CD4-positive, alpha-beta T cell treated with Interferon alpha-2 for 1 hour (primary cell): Measurements from ENCODE around the gene PLCB3.
"Not testable (repeated sequence)": the region's sequence is repeated elsewhere in the genome, so short reads cannot be mapped to it uniquely, and the experiment has no call there.

Experiments used
- DNase-seq, 2 donors: peaks; one replicate each; pipeline ENCODE4 v3.0.0-alpha.2; 2020 to 2022

Gene PLCB3

GRCh38 chr11:64306563-64306875, 55.2 kb downstream of the PLCB3 start:
- no peak for DNase-seq

GRCh38 chr11:64306876-64307622, 55.7 kb downstream of the PLCB3 start:
- no peak for DNase-seq

GRCh38 chr11:64307795-64308194, 56.5 kb downstream of the PLCB3 start:
- DNase-seq: not testable (repeated sequence)

DNA sequence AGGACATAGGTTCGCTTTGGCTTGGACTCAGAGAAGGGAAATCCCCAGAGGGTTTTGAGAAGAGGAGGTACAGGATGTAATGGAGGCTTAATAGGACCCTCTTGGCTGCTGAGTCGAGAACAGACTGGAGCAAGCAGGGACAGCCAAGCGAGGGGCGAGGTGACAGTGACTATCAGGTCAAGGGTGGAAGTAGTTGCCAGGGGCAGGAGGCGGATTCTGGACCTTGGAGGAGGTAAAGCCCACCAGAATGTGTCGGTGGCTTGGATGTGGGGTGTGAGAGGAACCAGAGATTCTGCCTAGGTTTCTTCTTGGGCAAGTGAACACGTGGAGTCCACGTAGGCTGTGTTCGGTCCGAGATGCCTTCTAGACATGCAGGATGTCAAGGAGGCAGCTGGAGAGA, 61.6 kb downstream of the PLCB3 start:
- no peak for DNase-seq

DNA sequence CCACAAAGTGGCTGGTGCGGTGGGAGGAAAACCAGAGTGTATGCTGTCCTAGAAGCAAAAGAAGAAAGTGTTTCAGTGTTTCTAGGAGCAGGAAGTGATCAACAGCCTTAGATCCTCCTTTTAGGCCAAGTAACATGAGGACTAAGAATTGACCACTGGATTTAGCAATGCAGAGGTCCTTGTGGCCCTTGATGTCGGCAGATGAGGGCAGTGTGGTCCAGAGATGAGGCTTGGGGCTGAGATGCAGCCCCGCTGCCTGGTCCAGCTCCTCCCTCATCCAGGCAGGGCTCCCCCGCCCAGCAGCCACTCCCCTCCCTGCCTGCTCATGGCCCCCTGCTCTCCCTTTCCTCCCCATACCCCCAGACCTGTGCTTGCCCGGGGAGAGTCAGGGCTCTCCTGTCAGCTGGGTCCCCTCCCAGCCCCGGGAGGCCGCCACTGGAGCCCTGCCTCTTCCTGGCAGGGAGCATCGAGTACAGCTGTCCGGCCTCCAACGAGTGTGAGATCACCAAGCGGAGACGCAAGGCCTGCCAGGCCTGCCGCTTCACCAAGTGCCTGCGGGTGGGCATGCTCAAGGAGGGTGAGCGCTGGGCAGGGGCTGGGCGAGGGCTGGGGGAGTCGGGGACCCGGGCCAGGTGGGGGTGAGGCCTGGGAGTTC, 62.3 kb downstream of the PLCB3 start:
- DNase-seq: no peak

DNA sequence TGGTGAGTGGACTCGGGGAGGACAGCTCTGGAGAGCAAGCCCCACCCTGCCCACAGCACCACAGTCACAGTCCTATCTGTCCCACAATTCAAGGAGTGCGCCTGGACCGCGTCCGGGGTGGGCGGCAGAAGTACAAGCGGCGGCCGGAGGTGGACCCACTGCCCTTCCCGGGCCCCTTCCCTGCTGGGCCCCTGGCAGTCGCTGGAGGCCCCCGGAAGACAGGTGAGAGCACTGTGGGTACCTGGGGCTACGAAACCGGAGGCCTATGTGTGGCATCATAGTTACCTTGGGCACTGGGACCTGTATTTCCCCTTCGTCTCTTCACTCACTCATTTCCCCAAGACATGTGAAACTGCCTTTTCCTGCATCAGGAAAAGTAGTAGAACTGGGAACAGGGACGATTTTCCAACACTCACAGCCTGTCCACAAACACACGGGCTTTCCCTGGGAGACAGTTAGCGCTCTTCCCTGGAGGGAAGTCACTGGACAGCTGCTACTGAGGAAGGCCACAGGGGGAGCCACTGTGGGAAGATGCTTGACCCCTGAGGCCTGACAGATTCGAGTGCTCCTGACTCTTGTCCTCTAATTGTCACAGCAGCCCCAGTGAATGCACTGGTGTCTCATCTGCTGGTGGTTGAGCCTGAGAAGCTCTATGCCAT, 62.9 kb downstream of the PLCB3 start:
- no peak for DNase-seq

GRCh38 chr11:64314805-64315561, 63.7 kb downstream of the PLCB3 start:
- no peak for DNase-seq

DNA sequence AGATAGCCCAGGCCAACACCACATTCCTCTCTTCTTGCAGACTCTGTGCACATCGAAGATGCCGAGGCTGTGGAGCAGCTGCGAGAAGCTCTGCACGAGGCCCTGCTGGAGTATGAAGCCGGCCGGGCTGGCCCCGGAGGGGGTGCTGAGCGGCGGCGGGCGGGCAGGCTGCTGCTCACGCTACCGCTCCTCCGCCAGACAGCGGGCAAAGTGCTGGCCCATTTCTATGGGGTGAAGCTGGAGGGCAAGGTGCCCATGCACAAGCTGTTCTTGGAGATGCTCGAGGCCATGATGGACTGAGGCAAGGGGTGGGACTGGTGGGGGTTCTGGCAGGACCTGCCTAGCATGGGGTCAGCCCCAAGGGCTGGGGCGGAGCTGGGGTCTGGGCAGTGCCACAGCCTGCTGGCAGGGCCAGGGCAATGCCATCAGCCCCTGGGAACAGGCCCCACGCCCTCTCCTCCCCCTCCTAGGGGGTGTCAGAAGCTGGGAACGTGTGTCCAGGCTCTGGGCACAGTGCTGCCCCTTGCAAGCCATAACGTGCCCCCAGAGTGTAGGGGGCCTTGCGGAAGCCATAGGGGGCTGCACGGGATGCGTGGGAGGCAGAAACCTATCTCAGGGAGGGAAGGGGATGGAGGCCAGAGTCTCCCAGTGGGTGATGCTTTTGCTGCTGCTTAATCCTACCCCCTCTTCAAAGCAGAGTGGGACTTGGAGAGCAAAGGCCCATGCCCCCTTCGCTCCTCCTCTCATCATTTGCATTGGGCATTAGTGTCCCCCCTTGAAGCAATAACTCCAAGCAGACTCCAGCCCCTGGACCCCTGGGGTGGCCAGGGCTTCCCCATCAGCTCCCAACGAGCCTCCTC, 64.6 kb downstream of the PLCB3 start:
- not testable (repeated sequence) for DNase-seq

GRCh38 chr11:64316672-64317324, 65.5 kb downstream of the PLCB3 start:
- DNase-seq: peak; percentile 45 to 53

DNA sequence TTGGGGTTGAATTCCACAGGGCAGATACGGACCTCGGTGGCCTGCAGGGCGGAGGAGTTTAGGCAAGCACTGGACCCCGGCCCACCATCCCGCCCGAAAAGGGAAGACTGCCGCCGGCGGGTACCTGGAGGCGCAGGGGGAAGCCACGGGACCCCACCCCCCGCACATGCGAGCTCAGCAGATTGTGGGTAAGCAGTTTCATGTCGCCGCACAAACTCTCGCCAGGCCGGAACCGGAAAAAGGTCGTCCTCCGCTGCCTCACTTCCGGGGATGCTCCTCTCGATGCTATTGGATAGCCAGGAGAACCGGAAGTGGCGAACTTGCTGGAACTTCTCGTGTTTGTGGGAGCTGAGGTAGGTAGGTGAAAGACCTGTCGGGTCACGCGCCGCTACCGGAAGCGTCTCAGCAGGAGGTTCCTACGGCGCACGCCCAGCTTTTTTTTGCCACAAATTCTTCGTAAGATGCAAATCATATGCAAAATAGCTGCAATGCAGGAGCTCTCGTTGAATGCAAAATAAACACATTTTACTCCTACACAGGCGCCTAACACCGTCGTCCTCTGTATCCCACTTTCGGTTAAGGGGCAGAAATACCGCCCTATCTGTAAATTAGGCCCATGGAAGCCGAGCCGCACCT, 66.1 kb downstream of the PLCB3 start, which contains the start of gene TRMT112:
TRMT112 (minus strand) TSS at position 235 of the 636 bp plus-strand sequence; CDS start at position 202, 33 bp downstream.
- DNase-seq: peak; percentile 96 to 99

DNA sequence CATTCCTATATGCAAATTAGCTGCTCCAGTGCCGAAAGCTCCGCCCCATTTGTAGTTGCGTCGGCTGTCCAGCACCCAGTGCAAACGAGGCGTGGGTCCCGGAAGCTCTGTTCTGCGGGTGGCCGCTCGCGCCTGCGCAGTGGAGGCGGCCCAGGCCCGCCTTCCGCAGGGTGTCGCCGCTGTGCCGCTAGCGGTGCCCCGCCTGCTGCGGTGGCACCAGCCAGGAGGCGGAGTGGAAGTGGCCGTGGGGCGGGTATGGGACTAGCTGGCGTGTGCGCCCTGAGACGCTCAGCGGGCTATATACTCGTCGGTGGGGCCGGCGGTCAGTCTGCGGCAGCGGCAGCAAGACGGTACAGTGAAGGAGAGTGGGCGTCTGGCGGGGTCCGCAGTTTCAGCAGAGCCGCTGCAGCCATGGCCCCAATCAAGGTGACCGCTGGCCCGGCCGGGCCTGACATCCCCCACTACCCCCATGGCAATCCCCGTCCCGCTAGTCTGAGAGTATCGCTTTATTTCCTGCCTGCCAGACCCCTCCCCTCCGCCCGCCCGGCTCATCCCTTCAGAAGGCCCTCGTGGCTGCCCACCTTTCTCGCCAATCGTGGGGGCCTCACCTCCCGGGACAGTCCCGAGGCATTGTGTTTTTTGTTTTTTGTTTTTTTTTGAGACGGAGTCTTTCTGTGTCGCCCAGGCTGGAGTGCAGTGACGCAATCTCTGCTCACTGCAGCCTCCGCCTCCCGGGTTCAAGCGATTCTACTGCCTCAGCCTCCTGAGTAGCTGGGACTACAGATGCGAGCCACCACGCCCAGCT, 66.8 kb downstream of the PLCB3 start, which contains the start of gene PRDX5:
PRDX5 (plus strand) TSS at position 161 of the 805 bp plus-strand sequence; CDS start at position 256, 95 bp downstream.
- peak; percentile 97 for DNase-seq
